Panc1 (cell line): ENCODE data around the gene HS3ST6. TPM values are rescaled to one million over a fixed set of nuclear protein-coding genes. Genes with fewer than 3 reads are reported as not detected.

Experiments
- ATAC-seq: fragments of 200-7000 bp; cut with Tn5 transposase; 2 replicates; pipeline ENCODE4 v1.9.1; 2020; ENCODE audit warnings: mild to moderate bottlenecking, moderate library complexity
- BruUV-seq: library from RNA; stranded (reverse); fragments of 400-500 nt; replicated peaks from 2 replicates; lab custom pipeline; 2021; lab: Mats Ljungman, UMichigan
- CTCF ChIA-PET: fragments of 300-600 bp; sonication (Branson Sonifier 250); formaldehyde crosslinking; loops from one replicate; lab custom pipeline; 2022; ENCODE audit warnings: antibody characterized with exemption; lab: Charles Lee
- POLR2A ChIA-PET: fragments of 300-600 bp; sonication (Branson Sonifier 250); formaldehyde crosslinking; loops from one replicate; lab custom pipeline; 2022; ENCODE audit warnings: antibody characterized with exemption; lab: Charles Lee
- DNase-seq: peaks from one replicate; pipeline ENCODE4 v3.0.0-alpha.2; 2010; ENCODE audit warnings: low read depth, low spot score
- H3K27ac ChIP-seq: 2 replicates; pipeline ENCODE4 v1.5.1; 2011; ENCODE audit warnings: mild to moderate bottlenecking, low read length, inconsistent platforms
- H3K27me3 ChIP-seq: fragments of 200-500 bp; sonication (Bioruptor generic); 2 replicates; pipeline ENCODE4 v1.6.0; 2014; ENCODE audit warnings: low read length, inconsistent platforms; ENCODE audit not compliant: control insufficient read depth, insufficient read depth
- H3K36me3 ChIP-seq: fragments of 200-500 bp; sonication (Bioruptor generic); 2 replicates; pipeline ENCODE4 v1.5.1; 2014; ENCODE audit warnings: inconsistent platforms, mild to moderate bottlenecking, low read length, moderate library complexity; ENCODE audit not compliant: control insufficient read depth, insufficient read depth
- H3K4me1 ChIP-seq: 2 replicates; pipeline ENCODE4 v1.5.1; 2011; ENCODE audit warnings: inconsistent platforms, mild to moderate bottlenecking, low read length, moderate library complexity; ENCODE audit not compliant: control insufficient read depth, insufficient read depth
- H3K4me3 ChIP-seq, 2 experiments: 2 replicates each; pipeline ENCODE4 v1.5.1; 2011 to 2012; ENCODE audit warnings: low read depth in 2 of 2, low read length in 2 of 2, mild to moderate bottlenecking in 2 of 2, inconsistent platforms in 1 of 2, moderate library complexity in 1 of 2
- H3K9me3 ChIP-seq: fragments of 200-500 bp; sonication (Bioruptor generic); 2 replicates; pipeline ENCODE4 v1.5.1; 2014; ENCODE audit warnings: low read depth, mild to moderate bottlenecking, inconsistent platforms, low read length, moderate library complexity; ENCODE audit not compliant: control insufficient read depth, insufficient read depth
- POLR2AphosphoS5 ChIP-seq: IDR thresholded peaks from 2 replicates; pipeline ENCODE4 v1.6.1; 2012; ENCODE audit warnings: mild to moderate bottlenecking, low read depth, low read length, moderate library complexity
- SIN3A ChIP-seq: IDR thresholded peaks from 2 replicates; pipeline ENCODE4 v1.6.1; 2012; ENCODE audit warnings: low read depth, mild to moderate bottlenecking, low read length, moderate library complexity, borderline replicate concordance; ENCODE audit not compliant: insufficient read depth
- TCF7L2 ChIP-seq: IDR thresholded peaks from 2 replicates; pipeline ENCODE4 v1.6.1; 2011; ENCODE audit warnings: mild to moderate bottlenecking, low read depth, low read length, inconsistent platforms
- in situ Hi-C: cut with HindIII; loops from 2 replicates; pipeline ENCODE4 v1.10.0; 2016; ENCODE audit warnings: low sequenced_read_pairs, low pct_unique_long_range_greater_than_20kb
- intact Hi-C: fragments of 100-400 bp; cut with micrococcal nuclease; formaldehyde crosslinking; loops from one replicate; pipeline ENCODE4 v1.10.0; 2022; ENCODE audit not compliant: unreplicated experiment
- total RNA-seq: library from RNA; stranded (reverse); gene quantifications from one replicate; pipeline ENCODE4 v1.2.1, GENCODE V29; 2021; ENCODE audit not compliant: unreplicated experiment
- TF ChIP-seq, protein P1 (sequence below): fragments of 450-650 bp; IDR thresholded peaks from 2 replicates; pipeline ENCODE4 v1.5.1; 2017; ENCODE audit warnings: mild to moderate bottlenecking
- TF ChIP-seq, protein P2 (sequence below), 2 experiments: IDR thresholded peaks; 2 replicates each; pipeline ENCODE4 v1.6.1; 2011 to 2012; ENCODE audit warnings: low read depth in 2 of 2, control low read depth in 1 of 2, low read length in 1 of 2, mild to moderate bottlenecking in 1 of 2, moderate library complexity in 1 of 2; ENCODE audit not compliant: insufficient read depth in 1 of 2

HS3ST6 gene
- total RNA-seq, 1 experiment from 2014 or later: 3.3 TPM

DNA sequence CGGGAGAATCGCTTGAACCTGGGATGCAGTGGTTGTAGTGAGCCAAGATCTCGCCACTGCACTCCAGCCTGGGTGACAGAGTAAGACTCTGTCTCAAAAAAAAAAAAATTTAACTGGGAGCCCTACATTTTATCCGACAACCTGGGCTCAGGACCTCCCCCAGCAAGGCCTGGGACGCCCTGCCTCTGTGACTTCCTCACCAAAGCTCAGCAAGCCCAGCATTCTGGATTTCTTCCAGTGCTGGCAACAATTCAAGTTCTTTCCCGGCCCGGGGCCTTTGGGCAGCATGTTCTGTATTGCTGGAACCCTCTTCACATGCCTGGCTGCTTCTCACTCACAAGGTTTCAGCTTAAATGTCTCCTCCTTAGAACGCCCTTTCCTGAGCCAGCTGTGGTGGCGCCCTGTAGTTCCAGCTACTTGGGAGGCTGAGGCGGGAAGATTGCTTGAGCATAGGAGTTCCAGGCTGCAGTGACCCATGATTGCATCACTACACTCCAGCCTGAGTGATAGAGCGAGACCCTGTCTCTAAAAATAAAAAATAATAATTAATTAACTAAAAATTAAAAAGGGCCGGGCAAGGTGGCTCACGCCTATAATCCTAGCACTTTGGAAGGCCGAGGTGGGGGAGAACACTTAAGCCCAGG is 30.4 kb downstream of the HS3ST6 start:
- no peak overlapping the region for H3K27ac ChIP-seq
- H3K4me1 ChIP-seq: no peaks in the 10 kb centered on the region
- H3K4me3 ChIP-seq: no peak overlapping the region
- BruUV-seq: no TSS peak
- intact Hi-C loops: no loop called here
- no peaks in the 10 kb centered on the region for H3K36me3 ChIP-seq
- ChIA-PET CTCF (no interaction called here), POLR2A (no interaction called here)
- DNase-seq (no peak), ATAC-seq (no peak)
- in situ Hi-C loops: no loop called here
- H3K9me3 ChIP-seq: no peaks in the 10 kb centered on the region
- H3K27me3 ChIP-seq: no peaks in the 10 kb centered on the region; the same call in 1 of the 2 replicates
- TF ChIP-seq, protein P1, sequence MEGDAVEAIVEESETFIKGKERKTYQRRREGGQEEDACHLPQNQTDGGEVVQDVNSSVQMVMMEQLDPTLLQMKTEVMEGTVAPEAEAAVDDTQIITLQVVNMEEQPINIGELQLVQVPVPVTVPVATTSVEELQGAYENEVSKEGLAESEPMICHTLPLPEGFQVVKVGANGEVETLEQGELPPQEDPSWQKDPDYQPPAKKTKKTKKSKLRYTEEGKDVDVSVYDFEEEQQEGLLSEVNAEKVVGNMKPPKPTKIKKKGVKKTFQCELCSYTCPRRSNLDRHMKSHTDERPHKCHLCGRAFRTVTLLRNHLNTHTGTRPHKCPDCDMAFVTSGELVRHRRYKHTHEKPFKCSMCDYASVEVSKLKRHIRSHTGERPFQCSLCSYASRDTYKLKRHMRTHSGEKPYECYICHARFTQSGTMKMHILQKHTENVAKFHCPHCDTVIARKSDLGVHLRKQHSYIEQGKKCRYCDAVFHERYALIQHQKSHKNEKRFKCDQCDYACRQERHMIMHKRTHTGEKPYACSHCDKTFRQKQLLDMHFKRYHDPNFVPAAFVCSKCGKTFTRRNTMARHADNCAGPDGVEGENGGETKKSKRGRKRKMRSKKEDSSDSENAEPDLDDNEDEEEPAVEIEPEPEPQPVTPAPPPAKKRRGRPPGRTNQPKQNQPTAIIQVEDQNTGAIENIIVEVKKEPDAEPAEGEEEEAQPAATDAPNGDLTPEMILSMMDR: no peak
- TF ChIP-seq SIN3A (no peak), POLR2AphosphoS5 (no peak), TCF7L2 (no peak)
- TF ChIP-seq, protein P2, sequence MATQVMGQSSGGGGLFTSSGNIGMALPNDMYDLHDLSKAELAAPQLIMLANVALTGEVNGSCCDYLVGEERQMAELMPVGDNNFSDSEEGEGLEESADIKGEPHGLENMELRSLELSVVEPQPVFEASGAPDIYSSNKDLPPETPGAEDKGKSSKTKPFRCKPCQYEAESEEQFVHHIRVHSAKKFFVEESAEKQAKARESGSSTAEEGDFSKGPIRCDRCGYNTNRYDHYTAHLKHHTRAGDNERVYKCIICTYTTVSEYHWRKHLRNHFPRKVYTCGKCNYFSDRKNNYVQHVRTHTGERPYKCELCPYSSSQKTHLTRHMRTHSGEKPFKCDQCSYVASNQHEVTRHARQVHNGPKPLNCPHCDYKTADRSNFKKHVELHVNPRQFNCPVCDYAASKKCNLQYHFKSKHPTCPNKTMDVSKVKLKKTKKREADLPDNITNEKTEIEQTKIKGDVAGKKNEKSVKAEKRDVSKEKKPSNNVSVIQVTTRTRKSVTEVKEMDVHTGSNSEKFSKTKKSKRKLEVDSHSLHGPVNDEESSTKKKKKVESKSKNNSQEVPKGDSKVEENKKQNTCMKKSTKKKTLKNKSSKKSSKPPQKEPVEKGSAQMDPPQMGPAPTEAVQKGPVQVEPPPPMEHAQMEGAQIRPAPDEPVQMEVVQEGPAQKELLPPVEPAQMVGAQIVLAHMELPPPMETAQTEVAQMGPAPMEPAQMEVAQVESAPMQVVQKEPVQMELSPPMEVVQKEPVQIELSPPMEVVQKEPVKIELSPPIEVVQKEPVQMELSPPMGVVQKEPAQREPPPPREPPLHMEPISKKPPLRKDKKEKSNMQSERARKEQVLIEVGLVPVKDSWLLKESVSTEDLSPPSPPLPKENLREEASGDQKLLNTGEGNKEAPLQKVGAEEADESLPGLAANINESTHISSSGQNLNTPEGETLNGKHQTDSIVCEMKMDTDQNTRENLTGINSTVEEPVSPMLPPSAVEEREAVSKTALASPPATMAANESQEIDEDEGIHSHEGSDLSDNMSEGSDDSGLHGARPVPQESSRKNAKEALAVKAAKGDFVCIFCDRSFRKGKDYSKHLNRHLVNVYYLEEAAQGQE (IDR thresholded peaks at IDR 0.05; ENCODE audit: insufficient read depth in 1 of 2, low read depth in 2 of 2, low read length in 1 of 2): no peak

DNA sequence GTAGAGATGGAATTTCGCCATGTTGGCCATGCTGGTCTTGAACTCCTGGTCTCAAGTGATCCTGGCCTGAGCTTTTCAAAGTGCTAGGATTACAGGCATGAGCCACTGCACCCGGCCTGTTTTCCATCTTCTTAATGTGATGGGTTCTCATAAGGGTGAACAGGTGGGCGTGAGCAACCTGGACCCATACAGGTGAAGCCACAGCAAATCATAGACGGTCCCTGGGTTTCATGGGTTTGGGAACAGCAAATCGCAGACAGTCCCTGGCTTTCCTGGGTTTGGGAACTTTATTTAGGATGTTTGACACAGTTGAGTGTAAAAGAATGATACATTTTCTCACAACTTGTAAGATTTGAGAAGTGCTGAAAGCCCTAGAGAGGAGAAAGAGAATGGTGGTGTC is 33.3 kb downstream of the HS3ST6 start:
- H3K27ac ChIP-seq: no peak overlapping the region
- DNase-seq (no peak), ATAC-seq (no peak)
- POLR2A ChIA-PET: no interaction called here
- intact Hi-C loops: no loop called here
- H3K27me3 ChIP-seq: no peaks in the 10 kb centered on the region
- H3K36me3 ChIP-seq: no peaks in the 10 kb centered on the region
- no peaks in the 10 kb centered on the region for H3K4me1 ChIP-seq
- in situ Hi-C loops: no loop called here
- no TSS peak for BruUV-seq
- H3K9me3 ChIP-seq: no peaks in the 10 kb centered on the region
- TF ChIP-seq, protein P2 (IDR thresholded peaks at IDR 0.05; ENCODE audit: insufficient read depth in 1 of 2, low read depth in 2 of 2, low read length in 1 of 2): no peak
- TF ChIP-seq, protein P1: no peak
- TF ChIP-seq TCF7L2 (no peak), POLR2AphosphoS5 (no peak), SIN3A (no peak)
- CTCF ChIA-PET: no interaction called here
- H3K4me3 ChIP-seq: no peak overlapping the region
